ENCODE data around the gene GARIN5B.
"Not testable (repeated sequence)": the region's sequence is repeated elsewhere in the genome, so short reads cannot be mapped to it uniquely, and the experiment has no call there.

GARIN5B gene

GRCh38 chr19:55346725-55347441 lies 16.2 kb downstream of the GARIN5B start:
- no peak for DNase-seq

- DNase-seq, result no peak
Observed at GRCh38 chr19:55345818-55346724, 17.0 kb downstream of the GARIN5B start.

GRCh38 chr19:55345101-55345817 lies 17.8 kb downstream of the GARIN5B start:
- DNase-seq, result no peak

GRCh38 chr19:55344444-55344843 lies 18.6 kb downstream of the GARIN5B start:
- no peak for DNase-seq

- no peak for DNase-seq
Observed at GRCh38 chr19:55341595-55342531, 21.2 kb downstream of the GARIN5B start.

- DNase-seq, result peak; percentile 94
Observed at GRCh38 chr19:55341171-55341588, 21.9 kb downstream of the GARIN5B start.

- peak; percentile 52 for DNase-seq
Observed at GRCh38 chr19:55340784-55341147, 22.3 kb downstream of the GARIN5B start.

GRCh38 chr19:55339889-55340783 lies 22.9 kb downstream of the GARIN5B start:
- no peak for DNase-seq

- peak; percentile 100 for DNase-seq
Observed at GRCh38 chr19:55339105-55339888, 23.8 kb downstream of the GARIN5B start, which contains the start of gene KMT5C. Gene KMT5C (plus strand): TSS chr19:55339876. CDS start chr19:55341937, 2,061 bp downstream.

GRCh38 chr19:55336101-55336500 lies 27.0 kb downstream of the GARIN5B start:
- DNase-seq, result no peak

GRCh38 chr19:55333870-55334269 lies 29.2 kb downstream of the GARIN5B start:
- DNase-seq, result no peak

GRCh38 chr19:55329791-55330190 lies 33.3 kb downstream of the GARIN5B start:
- not testable (repeated sequence) for DNase-seq

- not testable (repeated sequence) for DNase-seq
Observed at GRCh38 chr19:55328774-55329318, 34.2 kb downstream of the GARIN5B start.

- DNase-seq, result no peak
Observed at GRCh38 chr19:55325172-55325571, 37.9 kb downstream of the GARIN5B start, which contains the start of gene TMEM150B. Gene TMEM150B (minus strand): TSS chr19:55325341. CDS start chr19:55321036, 4,305 bp downstream.

- no peak for DNase-seq
Observed at GRCh38 chr19:55324662-55325061, 38.4 kb downstream of the GARIN5B start.

- no peak for DNase-seq
Observed at GRCh38 chr19:55322204-55322885, 40.7 kb downstream of the GARIN5B start.

- DNase-seq, result no peak
Observed at GRCh38 chr19:55321466-55322137, 41.5 kb downstream of the GARIN5B start.

- DNase-seq, result no peak
Observed at GRCh38 chr19:55320844-55321419, 42.1 kb downstream of the GARIN5B start.
